ENCODE results near the gene SHF. TPM values are rescaled to one million over a fixed set of nuclear protein-coding genes. Genes with fewer than 3 reads are reported as not detected.

The SHF gene
- total and polyA plus RNA-seq, 2 of the 8 experiments (the other 6 are each of a cell fraction or from before 2014, with no cell fraction given), result 13.1 to 26.7 TPM

DNA sequence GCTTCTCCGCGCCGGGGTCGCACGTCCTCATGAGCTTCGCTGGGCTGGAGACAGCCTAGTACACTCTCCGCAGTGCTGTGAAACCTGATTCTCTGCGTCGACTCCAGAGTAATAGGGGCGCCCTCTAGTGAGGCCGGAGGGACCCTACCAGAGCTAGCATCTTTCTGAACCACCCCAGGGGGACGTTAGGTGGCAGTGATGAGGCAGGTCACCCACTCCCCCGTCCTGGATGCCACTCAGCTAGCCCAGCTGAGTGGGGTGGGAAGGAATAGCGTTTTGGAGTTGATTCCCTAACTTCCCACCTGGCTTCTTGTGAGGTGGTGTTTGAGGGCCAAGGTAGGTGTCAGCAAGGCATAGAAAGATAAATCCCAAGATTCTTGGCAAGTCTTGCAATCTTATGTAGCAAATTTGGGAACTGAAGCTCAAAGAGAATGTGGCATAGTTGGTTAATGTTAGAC lies 69.6 kb downstream of the SHF start:
- Histone ChIP-seq H2BK12ac (ENCODE audit: low read depth, low read length) (no peak overlapping the region), H3K27ac (ENCODE audit: low read depth, low read length) (no peak overlapping the region), H3K27me3 (replicated peaks in 1 of 4; ENCODE audit: control insufficient read depth in 3 of 4, extremely low read depth in 1 of 4, insufficient read depth in 3 of 4, low read length in 3 of 4) (peaks cover 48 to 61% (median 54%) of the 10 kb centered on the region in 4 experiments), H2BK15ac (ENCODE audit: low read length) (no peak overlapping the region), H2AK5ac (ENCODE audit: low read depth, low read length) (no peak overlapping the region), H3K4ac (replicated peaks; ENCODE audit: insufficient read length, low read depth, low read length) (no peak overlapping the region), H3K9me3 (ENCODE audit: insufficient read depth in 2 of 2, low read depth in 1 of 2, low read length in 1 of 2) (no peaks in the 10 kb centered on the region; a peak in 1 of 4 replicates), H3K36me3 (ENCODE audit: control insufficient read depth in 2 of 4, insufficient read depth in 4 of 4, low read length in 3 of 4) (peaks cover 0 to 4% (median 0%) of the 10 kb centered on the region in 4 experiments; a peak in 1 of 8 replicates), H4K91ac (replicated peaks; ENCODE audit: insufficient read length, low read length) (no peak overlapping the region), H2BK20ac (ENCODE audit: low read length) (no peak overlapping the region), H2BK120ac (replicated peaks; ENCODE audit: low read depth, low read length) (no peak overlapping the region), H3K18ac (ENCODE audit: extremely low read depth, low read length) (no peak overlapping the region), H3K14ac (ENCODE audit: insufficient read length) (no peak overlapping the region), H3K23ac (ENCODE audit: insufficient read length) (no peak overlapping the region), H3K4me1 (replicated peaks in 1 of 4; ENCODE audit: control insufficient read depth in 3 of 4, insufficient read depth in 4 of 4, low read length in 3 of 4) (peaks cover 0 to 17% (median 14%) of the 10 kb centered on the region in 4 experiments; a peak in 6 of 7 replicates), H4K8ac (ENCODE audit: extremely low read depth, insufficient read depth, low read length) (no peak overlapping the region), H3K56ac (replicated peaks; ENCODE audit: insufficient read length, low read depth, low read length) (no peak overlapping the region), H3K23me2 (ENCODE audit: low read depth, low read length) (peaks cover under 1% of the 10 kb centered on the region; the same call in 1 of the 2 replicates), H2AFZ (ENCODE audit: low read length) (no peak overlapping the region), H3K4me3 (ENCODE audit: extremely low read depth in 1 of 4, insufficient read depth in 2 of 4, low read depth in 3 of 4, low read length in 4 of 4) (peak overlapping the region in 2 of 4 experiments; percentile 38 to 54; a peak in 4 of 8 replicates), H4K20me1 (replicated peaks in 1 of 2; ENCODE audit: control insufficient read depth in 1 of 2, insufficient read depth in 2 of 2, low read length in 2 of 2) (peaks cover 17 to 34% of the 10 kb centered on the region in 2 experiments), H3K9ac (replicated peaks in 1 of 4; ENCODE audit: extremely low read depth in 1 of 4, low read depth in 3 of 4, low read length in 3 of 4) (no peak overlapping the region), H3K79me1 (ENCODE audit: low read depth, low read length) (no peaks in the 10 kb centered on the region), H4K5ac (ENCODE audit: insufficient read length, low read depth, low read length) (no peak overlapping the region), H3K4me2 (ENCODE audit: insufficient read depth in 1 of 2, low read depth in 2 of 2, low read length in 2 of 2) (peak overlapping the region; percentile 4 to 59; a peak in 2 of 4 replicates), H2BK5ac (ENCODE audit: low read depth, low read length) (no peak overlapping the region), H3K79me2 (ENCODE audit: control insufficient read depth in 1 of 2, insufficient read depth in 2 of 2, low read length in 2 of 2) (no peaks in the 10 kb centered on the region)
- peak; percentile 94 for FAIRE-seq
- ChIA-PET CTCF (ENCODE audit: partially characterized antibody) (interaction anchor here (0.6 to 2.7 kb wide), 47 partner anchors 9 to 574 kb away, joined by 3 to 38 read pairs (median 4); partner anchors contain the start of genes DUOX1 and DUOXA1), POLR2A (ENCODE audit: partially characterized antibody) (interaction anchor here (0.6 to 1.1 kb wide), 3 partner anchors 37 to 95 kb away, joined by 3 read pairs; partner anchors contain the start of gene SORD)
- DNase-seq (ENCODE audit: low read depth in 1 of 2, low spot score in 2 of 2), result peak; percentile 61 to 93
- 2% methylated on average over 14 of the region's 14 CpGs; no CpG with 5 or more reads in 1 of the 2 experiments for WGBS, 2 experiments (ENCODE audit: extremely low coverage in 1 of 2, insufficient coverage in 1 of 2, insufficient read length in 1 of 2, insufficient replicate concordance in 2 of 2, low coverage in 1 of 2, low lambda C conversion rate in 2 of 2, missing lambda C conversion rate in 1 of 2)
- TF ChIP-seq, protein P1, sequence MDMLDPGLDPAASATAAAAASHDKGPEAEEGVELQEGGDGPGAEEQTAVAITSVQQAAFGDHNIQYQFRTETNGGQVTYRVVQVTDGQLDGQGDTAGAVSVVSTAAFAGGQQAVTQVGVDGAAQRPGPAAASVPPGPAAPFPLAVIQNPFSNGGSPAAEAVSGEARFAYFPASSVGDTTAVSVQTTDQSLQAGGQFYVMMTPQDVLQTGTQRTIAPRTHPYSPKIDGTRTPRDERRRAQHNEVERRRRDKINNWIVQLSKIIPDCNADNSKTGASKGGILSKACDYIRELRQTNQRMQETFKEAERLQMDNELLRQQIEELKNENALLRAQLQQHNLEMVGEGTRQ (IDR thresholded peaks at IDR 0.05; ENCODE audit: low read length), result no peak
- TF ChIP-seq TBP (IDR thresholded peaks at IDR 0.05; ENCODE audit: low read depth, low read length), result peak; percentile 9; the same call in 1 of the 2 replicates
- TF ChIP-seq CREB1 (IDR thresholded peaks at IDR 0.05), result peak; percentile 59
- TF ChIP-seq, protein P2, sequence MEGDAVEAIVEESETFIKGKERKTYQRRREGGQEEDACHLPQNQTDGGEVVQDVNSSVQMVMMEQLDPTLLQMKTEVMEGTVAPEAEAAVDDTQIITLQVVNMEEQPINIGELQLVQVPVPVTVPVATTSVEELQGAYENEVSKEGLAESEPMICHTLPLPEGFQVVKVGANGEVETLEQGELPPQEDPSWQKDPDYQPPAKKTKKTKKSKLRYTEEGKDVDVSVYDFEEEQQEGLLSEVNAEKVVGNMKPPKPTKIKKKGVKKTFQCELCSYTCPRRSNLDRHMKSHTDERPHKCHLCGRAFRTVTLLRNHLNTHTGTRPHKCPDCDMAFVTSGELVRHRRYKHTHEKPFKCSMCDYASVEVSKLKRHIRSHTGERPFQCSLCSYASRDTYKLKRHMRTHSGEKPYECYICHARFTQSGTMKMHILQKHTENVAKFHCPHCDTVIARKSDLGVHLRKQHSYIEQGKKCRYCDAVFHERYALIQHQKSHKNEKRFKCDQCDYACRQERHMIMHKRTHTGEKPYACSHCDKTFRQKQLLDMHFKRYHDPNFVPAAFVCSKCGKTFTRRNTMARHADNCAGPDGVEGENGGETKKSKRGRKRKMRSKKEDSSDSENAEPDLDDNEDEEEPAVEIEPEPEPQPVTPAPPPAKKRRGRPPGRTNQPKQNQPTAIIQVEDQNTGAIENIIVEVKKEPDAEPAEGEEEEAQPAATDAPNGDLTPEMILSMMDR (IDR thresholded peaks at IDR 0.05; ENCODE audit: control extremely low read depth in 1 of 3, insufficient read depth in 1 of 3, low read depth in 1 of 3, low read length in 3 of 3), result peak; percentile 99 to 100 (median 100)
- TF ChIP-seq RXRA (IDR thresholded peaks at IDR 0.05; ENCODE audit: insufficient read depth, low read depth, low read length), result 0 out of 2 replicates have a peak, but pooled peaks have one; percentile 44
- peak; percentile 88 for TF ChIP-seq BACH1 (IDR thresholded peaks at IDR 0.05; ENCODE audit: low read length)
- no peak for TF ChIP-seq BRCA1 (IDR thresholded peaks at IDR 0.05; ENCODE audit: low read depth, low read length)
- peak in 1 of 2 experiments; percentile 82; a peak in 1 of 4 replicates for TF ChIP-seq HDAC2 (IDR thresholded peaks at IDR 0.05; ENCODE audit: borderline replicate concordance in 1 of 2, low read depth in 2 of 2, low read length in 2 of 2)
